HepG2 (cell line): Measurements from ENCODE around the gene EDN2. TPM values are rescaled to one million over a fixed set of nuclear protein-coding genes. Genes with fewer than 3 reads are reported as not detected.

Experiments used
- ATAC-seq: fragments of 200-7000 bp; cut with Tn5 transposase; 3 replicates; pipeline ENCODE4 v1.9.1; 2020; ENCODE audit warnings: mild to moderate bottlenecking, moderate library complexity
- BruUV-seq: library from RNA; stranded (reverse); fragments of 400-500 nt; replicated peaks from 2 replicates; lab custom pipeline; 2021; lab: Mats Ljungman, UMichigan
- CTCF ChIA-PET: fragments of 300-600 bp; formaldehyde crosslinking; extraction: SDS; loops from one replicate; lab custom pipeline; 2021; ENCODE audit warnings: low total read pairs, inconsistent platforms, low intra/inter-chr PET ratio; lab: Yijun Ruan, JAX
- POLR2A ChIA-PET: fragments of 350-600 bp; sonication (Branson Sonifier 250); formaldehyde crosslinking; loops from one replicate; lab custom pipeline; 2020; ENCODE audit warnings: antibody characterized with exemption, inconsistent platforms; lab: Yijun Ruan, JAX
- DNase-seq: peaks from one replicate; pipeline ENCODE4 v3.0.0-alpha.2; 2015; ENCODE audit warnings: low spot score
- FAIRE-seq: peaks from 3 replicates; lab custom pipeline; 2011; peaks lifted over from hg19 to GRCh38; lab: Jason Lieb, UNC
- H2AFZ ChIP-seq: one replicate; pipeline ENCODE4 v1.6.1; 2011; ENCODE audit warnings: low read length, inconsistent platforms
- H3K27ac ChIP-seq: fragments of 300-600 bp; 3 replicates; pipeline ENCODE4 v1.8.0; 2011; ENCODE audit warnings: mixed run types, mild to moderate bottlenecking, mixed read lengths, low read length, inconsistent platforms; ENCODE audit not compliant: insufficient read depth; ENCODE audit errors: extremely low read length
- H3K27me3 ChIP-seq, 2 experiments: fragments of 200-600 bp in 1 of 2; 2 replicates in 1 of 2; 3 replicates in 1 of 2; pipeline versions ENCODE4 v1.6.0 to v1.8.0; 2011; ENCODE audit warnings: low read length in 2 of 2, mild to moderate bottlenecking in 2 of 2, moderate library complexity in 2 of 2, inconsistent platforms in 1 of 2; ENCODE audit not compliant: insufficient read depth in 2 of 2, control insufficient read depth in 1 of 2
- H3K36me3 ChIP-seq, 2 experiments: fragments of 200-600 bp in 1 of 2; replicated peaks in 1 of 2; 2 replicates in 1 of 2; 3 replicates in 1 of 2; pipeline versions ENCODE4 v1.5.1 to v1.8.0; 2011; ENCODE audit warnings: low read length in 2 of 2, inconsistent platforms in 1 of 2; ENCODE audit not compliant: insufficient read depth in 2 of 2, control insufficient read depth in 1 of 2
- H3K4me1 ChIP-seq: 2 replicates; pipeline ENCODE4 v1.5.1; 2012; ENCODE audit warnings: low read length, inconsistent platforms; ENCODE audit not compliant: insufficient read depth
- H3K4me2 ChIP-seq: 2 replicates; pipeline ENCODE4 v1.6.0; 2011; ENCODE audit warnings: low read depth, low read length, inconsistent platforms
- H3K4me3 ChIP-seq, 3 experiments: fragments of 200-600 bp in 1 of 3; sonication (generic), shearing (Covaris generic) in 1 of 3; replicated peaks in 1 of 3; 2 replicates each; pipeline ENCODE4 v1.5.1; 2011 to 2016; ENCODE audit warnings: low read length in 3 of 3, inconsistent platforms in 2 of 3, low read depth in 2 of 3, mild to moderate bottlenecking in 2 of 3, control low read depth in 1 of 3, mixed read lengths in 1 of 3; ENCODE audit not compliant: insufficient read depth in 1 of 3
- H3K79me2 ChIP-seq: one replicate; pipeline ENCODE4 v1.6.1; 2011; ENCODE audit warnings: low read length, inconsistent platforms; ENCODE audit not compliant: insufficient read depth
- H3K9ac ChIP-seq: 2 replicates; pipeline ENCODE4 v1.6.0; 2011; ENCODE audit warnings: mild to moderate bottlenecking, low read depth, low read length, inconsistent platforms; ENCODE audit not compliant: insufficient read depth
- H3K9me3 ChIP-seq: 2 replicates; pipeline ENCODE4 v1.5.1; 2012; ENCODE audit warnings: mild to moderate bottlenecking, low read length
- H4K20me1 ChIP-seq: 2 replicates; pipeline ENCODE4 v1.6.0; 2011; ENCODE audit warnings: inconsistent platforms, mild to moderate bottlenecking, low read length, moderate library complexity; ENCODE audit not compliant: insufficient read depth
- GABPB1 ChIP-seq: IDR thresholded peaks from 2 replicates; pipeline ENCODE4 v1.6.1; 2016; ENCODE audit warnings: mild to moderate bottlenecking, missing genetic modification reagents, moderate library complexity, missing compliant biosample characterization
- HNF4A ChIP-seq: sonication (generic); formaldehyde crosslinking; IDR thresholded peaks from 2 replicates; pipeline ENCODE4 v1.4.0; 2020; ENCODE audit warnings: missing genetic modification reagents
- KLF9 ChIP-seq: IDR thresholded peaks from 2 replicates; pipeline ENCODE4 v1.6.1; 2016; ENCODE audit warnings: low read depth
- RFX5 ChIP-seq: IDR thresholded peaks from 2 replicates; pipeline ENCODE4 v1.6.1; 2011; ENCODE audit warnings: low read depth, low read length, improper control_type of control experiment
- SNAPC2 ChIP-seq: sonication (generic); formaldehyde crosslinking; IDR thresholded peaks from 2 replicates; pipeline ENCODE4 v1.8.1; 2022; ENCODE audit warnings: mild to moderate bottlenecking, missing genetic modification reagents
- SRSF9 ChIP-seq: fragments of 200-400 bp; formaldehyde crosslinking; IDR thresholded peaks from 2 replicates; pipeline ENCODE4 v1.6.1; 2018; ENCODE audit warnings: borderline replicate concordance, mild to moderate bottlenecking, low read depth, low read length; ENCODE audit not compliant: insufficient read depth, poor library complexity, severe bottlenecking
- STAT6 ChIP-seq: sonication (generic); formaldehyde crosslinking; IDR thresholded peaks from 2 replicates; pipeline ENCODE4 v1.4.0; 2020; ENCODE audit warnings: missing genetic modification reagents, mild to moderate bottlenecking, borderline replicate concordance
- ZBTB33 ChIP-seq: sonication (generic); formaldehyde crosslinking; IDR thresholded peaks from 2 replicates; pipeline ENCODE4 v1.4.0; 2020; ENCODE audit warnings: missing genetic modification reagents
- ZFP91 ChIP-seq: sonication (generic); formaldehyde crosslinking; IDR thresholded peaks from 2 replicates; pipeline ENCODE4 v1.9.0; 2022; ENCODE audit warnings: missing genetic modification reagents, mild to moderate bottlenecking, borderline replicate concordance
- ZNF580 ChIP-seq: IDR thresholded peaks from 2 replicates; pipeline ENCODE4 v1.6.1; 2016; ENCODE audit warnings: low read depth, borderline replicate concordance
- ZNF747 ChIP-seq: sonication (generic); formaldehyde crosslinking; IDR thresholded peaks from 2 replicates; pipeline ENCODE4 v1.8.1; 2023; ENCODE audit warnings: missing genetic modification reagents, mild to moderate bottlenecking, borderline replicate concordance
- WGBS: methylation state at CpG from one replicate; pipeline ENCODE4 v1.1.6; 2017; ENCODE audit warnings: low lambda C conversion rate; 5-methylcytosine and 5-hydroxymethylcytosine counted together
- in situ Hi-C: cut with HindIII; loops from 2 replicates; pipeline ENCODE4 v1.10.0; 2017; ENCODE audit warnings: low pct_unique_long_range_greater_than_20kb; ENCODE audit not compliant: extremely low pct_ligation_motif_present
- intact Hi-C: fragments of 100-400 bp; cut with micrococcal nuclease; formaldehyde crosslinking; loops from one replicate; pipeline ENCODE4 v1.10.0; 2022; ENCODE audit not compliant: unreplicated experiment
- polyA plus RNA-seq, 8 experiments: library from polyadenylated mRNA; depleted of rRNA in 3 of 8; stranded (reverse) in 7 of 8; unstranded in 1 of 8; fragments of >200 nt; fragmentation: Illumina TruSeq in 4 of 8; extraction: Trizol in 4 of 8; gene quantifications; 2 replicates each; pipeline versions ENCODE4 v1.2.1 to v1.2.3, GENCODE V29; 2011 to 2016; ENCODE audit warnings: low read depth in 4 of 8, missing spikeins in 1 of 8, mixed read lengths in 1 of 8; ENCODE audit not compliant: insufficient read depth in 1 of 8
- total RNA-seq, 5 experiments: library from RNA; depleted of rRNA; stranded (reverse); fragments of >200 nt; fragmentation: Illumina TruSeq; extraction: Trizol; gene quantifications; 2 replicates each; pipeline ENCODE4 v1.2.3, GENCODE V29; 2016; ENCODE audit warnings: low read depth in 1 of 5
- TF ChIP-seq, protein P1 (sequence below): IDR thresholded peaks from 2 replicates; pipeline ENCODE4 v1.6.1; 2016; ENCODE audit warnings: missing compliant biosample characterization, missing genetic modification reagents, borderline replicate concordance

Gene EDN2
- total and polyA plus RNA-seq, 2 of the 13 experiments (the other 11 are each of a cell fraction or from before 2014, with no cell fraction given), result not detected

DNA sequence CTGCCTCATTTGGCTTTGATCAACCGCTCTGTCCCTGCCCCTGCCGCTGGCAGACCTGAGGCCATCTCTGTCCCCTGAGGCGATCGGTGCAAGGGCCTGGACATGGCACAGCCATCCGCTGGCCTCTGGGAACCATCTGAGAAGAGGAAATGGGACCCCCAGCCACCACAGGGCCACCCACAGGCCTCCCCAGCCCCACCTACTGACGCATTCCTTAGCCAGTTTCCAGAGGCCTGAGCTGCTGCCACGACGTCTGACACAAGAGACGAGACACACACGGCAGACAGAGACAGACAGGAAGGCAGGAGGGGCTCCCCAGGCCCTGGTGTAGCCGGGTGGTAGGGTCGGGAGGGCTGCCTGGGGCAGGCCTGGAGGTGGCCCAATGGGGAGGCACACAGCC is 37.3 kb upstream of the EDN2 start (continued):
- TF ChIP-seq, protein P1, sequence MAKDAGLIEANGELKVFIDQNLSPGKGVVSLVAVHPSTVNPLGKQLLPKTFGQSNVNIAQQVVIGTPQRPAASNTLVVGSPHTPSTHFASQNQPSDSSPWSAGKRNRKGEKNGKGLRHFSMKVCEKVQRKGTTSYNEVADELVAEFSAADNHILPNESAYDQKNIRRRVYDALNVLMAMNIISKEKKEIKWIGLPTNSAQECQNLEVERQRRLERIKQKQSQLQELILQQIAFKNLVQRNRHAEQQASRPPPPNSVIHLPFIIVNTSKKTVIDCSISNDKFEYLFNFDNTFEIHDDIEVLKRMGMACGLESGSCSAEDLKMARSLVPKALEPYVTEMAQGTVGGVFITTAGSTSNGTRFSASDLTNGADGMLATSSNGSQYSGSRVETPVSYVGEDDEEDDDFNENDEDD, result no peak

DNA sequence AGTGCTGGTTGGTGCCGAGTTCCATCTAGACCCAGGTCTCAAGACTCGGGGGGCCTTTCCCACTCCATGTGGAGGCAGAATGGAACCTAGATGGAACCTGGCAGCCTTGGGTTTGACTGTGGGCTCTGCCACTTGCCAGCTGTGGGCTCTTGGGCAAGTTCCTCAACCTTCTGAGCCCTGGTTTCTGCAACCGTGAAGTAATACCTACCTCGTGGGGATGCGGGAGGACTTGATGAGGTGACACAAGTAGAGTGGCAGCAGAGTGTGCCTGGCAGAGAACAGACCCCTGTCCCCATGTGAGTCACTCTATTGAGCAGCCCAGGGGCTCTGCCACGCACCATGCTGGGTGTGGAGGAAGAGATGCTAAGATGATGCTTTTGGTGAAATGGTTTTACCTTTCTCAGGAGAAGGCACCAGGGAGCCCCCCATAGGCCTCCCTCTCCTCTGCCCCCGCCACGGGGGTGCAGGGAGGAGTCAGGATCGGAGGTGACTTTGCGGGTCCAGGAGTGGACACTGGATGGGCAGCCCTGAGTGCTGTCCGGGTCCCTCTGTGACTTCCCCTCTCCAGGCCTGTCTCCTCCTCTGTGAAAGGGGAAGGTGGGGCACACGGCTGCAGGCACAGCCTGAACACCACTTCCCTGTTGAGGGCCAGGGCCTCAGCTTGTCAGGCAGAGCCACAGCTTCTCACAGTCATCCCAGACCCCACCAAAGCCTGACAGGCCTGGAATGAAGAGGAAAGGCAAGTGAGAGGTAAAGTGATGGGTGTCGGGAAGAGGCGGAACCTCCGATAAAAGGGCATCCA is 36.7 kb upstream of the EDN2 start:
- POLR2A ChIA-PET, result no interaction called here
- no peak for DNase-seq
- TF ChIP-seq SNAPC2 (CRISPR knock-in tag), result no peak
- no peak for TF ChIP-seq STAT6 (CRISPR knock-in tag)
- TF ChIP-seq ZBTB33 (CRISPR knock-in tag), result no peak
- no peak for TF ChIP-seq ZNF747 (CRISPR knock-in tag)
- TF ChIP-seq SRSF9, result no peak
- no peak for TF ChIP-seq ZNF580 (CRISPR knock-in tag)
- no peak for TF ChIP-seq GABPB1 (CRISPR knock-in tag)
- TF ChIP-seq HNF4A (CRISPR knock-in tag), result no peak
- TF ChIP-seq KLF9, result no peak
- TF ChIP-seq ZFP91 (CRISPR knock-in tag), result no peak
- TF ChIP-seq RFX5, result no peak

More for the DNA sequence above, 36.7 kb upstream of the EDN2 start:
- Histone ChIP-seq H3K36me3 (no peaks in the 10 kb centered on the region), H3K4me3 (no peak overlapping the region), H4K20me1 (no peaks in the 10 kb centered on the region), H3K79me2 (no peaks in the 10 kb centered on the region), H3K27me3 (peaks cover 7 to 30% of the 10 kb centered on the region in 2 experiments; a peak in 3 of 5 replicates), H3K9ac (no peak overlapping the region), H2AFZ (no peak overlapping the region), H3K4me1 (no peaks in the 10 kb centered on the region), H3K4me2 (no peak overlapping the region), H3K27ac (no peak overlapping the region), H3K9me3 (no peaks in the 10 kb centered on the region)
- 6% methylated on average over 8 of the region's 15 CpGs for WGBS
- ATAC-seq, result no peak
- CTCF ChIA-PET, result no interaction called here
- FAIRE-seq, result no peak
- intact Hi-C loops, result no loop called here
- in situ Hi-C loops, result no loop called here
- BruUV-seq, result no TSS peak
